GM10266 (cell line): Measurements from ENCODE around the gene WFDC6.

Source experiments
- DNase-seq: peaks from one replicate; pipeline ENCODE4 v3.0.0; 2012; ENCODE audit errors: extremely low spot score
- TF ChIP-seq, protein P1 (sequence below): IDR thresholded peaks from 2 replicates; pipeline ENCODE4 v1.5.1; 2012; ENCODE audit warnings: mild to moderate bottlenecking, low read depth; ENCODE audit not compliant: control insufficient read depth, insufficient read depth; ENCODE audit errors: missing control alignments

Gene WFDC6

DNA sequence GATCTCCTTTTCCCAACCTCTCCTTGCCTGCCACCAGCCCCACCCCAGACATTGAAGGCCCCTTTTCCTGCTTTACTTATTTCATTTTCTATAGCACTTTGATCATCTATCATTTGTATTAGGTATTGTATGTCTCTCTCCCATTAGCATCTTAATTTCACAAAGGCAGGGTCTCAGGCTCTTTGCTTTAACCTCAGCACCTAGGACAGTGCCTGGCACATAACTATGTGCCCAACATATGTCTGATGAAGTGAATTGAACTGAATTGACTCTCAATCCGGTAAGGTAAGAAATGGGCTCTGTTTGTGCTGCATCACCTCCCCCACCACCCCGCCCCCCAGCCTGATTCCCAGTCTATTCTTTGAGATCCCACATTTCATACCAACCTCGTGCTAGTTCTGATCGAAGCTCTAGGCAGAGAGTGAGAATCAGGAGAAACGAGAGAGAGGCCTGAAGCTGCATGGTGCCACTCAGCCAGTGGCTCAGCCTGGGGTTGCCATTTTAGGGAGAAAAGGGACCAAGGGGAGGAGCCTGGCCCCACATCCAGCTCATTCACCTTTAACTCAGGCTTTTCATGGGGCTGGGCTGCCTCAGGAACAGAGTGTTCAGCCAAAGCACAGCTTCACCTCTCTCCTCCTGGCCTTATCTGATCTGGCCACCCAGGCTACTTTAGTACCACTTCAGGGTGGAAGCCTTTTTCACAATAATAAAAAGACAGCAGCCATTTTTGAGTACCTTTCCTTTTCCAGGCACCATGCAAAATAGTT is 24.0 kb downstream of the WFDC6 start, which contains the start of gene SPINT3:
Gene SPINT3 (minus strand): TSS at position 476 of the 767 bp plus-strand sequence. CDS start 14 bp downstream, at position 462.
- DNase-seq: no peak
- TF ChIP-seq, protein P1, sequence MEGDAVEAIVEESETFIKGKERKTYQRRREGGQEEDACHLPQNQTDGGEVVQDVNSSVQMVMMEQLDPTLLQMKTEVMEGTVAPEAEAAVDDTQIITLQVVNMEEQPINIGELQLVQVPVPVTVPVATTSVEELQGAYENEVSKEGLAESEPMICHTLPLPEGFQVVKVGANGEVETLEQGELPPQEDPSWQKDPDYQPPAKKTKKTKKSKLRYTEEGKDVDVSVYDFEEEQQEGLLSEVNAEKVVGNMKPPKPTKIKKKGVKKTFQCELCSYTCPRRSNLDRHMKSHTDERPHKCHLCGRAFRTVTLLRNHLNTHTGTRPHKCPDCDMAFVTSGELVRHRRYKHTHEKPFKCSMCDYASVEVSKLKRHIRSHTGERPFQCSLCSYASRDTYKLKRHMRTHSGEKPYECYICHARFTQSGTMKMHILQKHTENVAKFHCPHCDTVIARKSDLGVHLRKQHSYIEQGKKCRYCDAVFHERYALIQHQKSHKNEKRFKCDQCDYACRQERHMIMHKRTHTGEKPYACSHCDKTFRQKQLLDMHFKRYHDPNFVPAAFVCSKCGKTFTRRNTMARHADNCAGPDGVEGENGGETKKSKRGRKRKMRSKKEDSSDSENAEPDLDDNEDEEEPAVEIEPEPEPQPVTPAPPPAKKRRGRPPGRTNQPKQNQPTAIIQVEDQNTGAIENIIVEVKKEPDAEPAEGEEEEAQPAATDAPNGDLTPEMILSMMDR: no peak

DNA sequence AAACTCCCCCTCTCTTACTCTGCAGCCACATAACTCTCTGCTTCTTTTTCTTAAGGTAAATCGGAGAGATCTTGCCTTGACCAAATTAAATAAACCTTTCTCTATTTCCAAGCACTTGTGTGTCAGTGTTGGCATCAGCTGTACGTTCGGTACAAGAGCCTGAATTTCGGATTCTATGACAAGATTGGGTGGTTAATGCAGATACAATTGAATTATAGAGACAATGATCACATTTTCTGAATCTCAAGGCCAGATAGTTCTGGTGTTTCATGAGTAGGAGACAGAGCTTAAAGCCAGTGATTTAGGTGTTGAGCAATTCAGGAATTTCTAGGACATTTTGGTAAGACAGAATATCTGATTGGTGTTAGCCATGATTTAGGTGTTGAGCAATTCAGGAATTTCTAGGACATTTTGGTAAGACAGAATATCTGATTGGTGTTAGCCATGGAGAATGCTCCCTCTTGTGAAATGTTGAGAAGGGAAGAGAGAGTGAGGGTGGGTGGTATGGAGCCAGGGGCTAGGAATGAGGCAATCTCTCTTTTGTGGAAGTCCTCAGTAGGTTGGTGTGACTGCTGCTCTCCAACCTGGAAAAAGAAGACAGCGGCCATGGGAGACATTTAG is 28.9 kb downstream of the WFDC6 start:
- DNase-seq: no peak
- TF ChIP-seq, protein P1: no peak

DNA sequence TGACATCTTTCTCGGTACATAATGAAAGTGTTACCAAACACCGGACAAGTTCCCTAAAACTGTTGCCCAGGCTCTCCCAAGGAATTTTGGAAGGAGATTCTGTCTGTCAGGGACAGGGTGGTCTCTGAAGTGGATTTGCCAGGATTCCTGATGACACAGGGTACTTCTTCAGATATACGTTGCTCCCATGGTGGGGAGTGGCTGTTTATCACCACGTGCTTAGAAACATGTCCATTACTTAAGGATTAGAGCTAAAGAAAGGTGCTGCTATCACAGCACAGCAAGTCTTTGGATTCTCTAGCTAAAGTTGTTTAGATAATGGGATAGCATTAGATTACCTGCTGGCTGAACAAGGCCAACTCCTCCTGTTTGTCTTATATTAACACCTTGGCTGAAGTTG is 30.2 kb downstream of the WFDC6 start:
- TF ChIP-seq, protein P1: no peak
- no peak for DNase-seq

DNA sequence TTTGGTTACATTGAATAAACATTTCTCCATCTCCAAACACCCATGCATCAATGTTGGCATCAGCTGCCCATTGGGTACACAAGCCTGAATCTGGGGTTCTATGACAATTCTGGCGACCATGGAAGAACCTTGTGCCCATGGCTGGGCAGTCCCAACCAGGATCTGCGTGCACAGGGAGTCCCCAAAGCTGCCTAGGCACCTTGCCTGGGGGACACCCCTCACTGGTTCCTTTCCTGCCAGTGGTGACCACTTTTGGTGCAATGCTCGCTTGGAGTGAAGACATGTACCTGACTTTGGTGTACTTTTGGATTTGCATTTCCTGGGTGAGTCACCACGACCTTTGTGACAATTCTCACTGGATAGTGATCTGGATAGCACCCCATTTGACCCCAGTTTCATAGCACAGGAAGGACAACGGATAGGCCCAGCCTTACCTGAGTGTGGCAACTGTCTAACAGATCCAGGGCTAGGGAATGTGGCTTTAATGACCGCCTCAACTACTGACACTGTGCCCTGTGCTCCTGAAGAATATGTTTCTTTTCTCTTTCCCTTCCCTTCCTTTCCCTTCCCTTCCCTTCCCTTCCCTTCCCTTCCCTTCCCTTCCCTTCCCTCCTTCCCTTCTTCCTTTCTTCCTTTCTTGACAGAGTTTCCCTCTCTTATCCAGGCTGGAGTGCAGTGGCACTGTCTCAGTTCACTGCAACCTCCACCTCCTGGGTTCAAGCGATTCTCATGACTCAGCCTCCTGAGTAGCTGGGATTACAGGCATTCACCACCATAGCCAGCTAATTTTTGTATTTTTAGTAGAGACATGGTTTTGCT is 31.0 kb downstream of the WFDC6 start:
- DNase-seq: no peak
- TF ChIP-seq, protein P1: no peak

DNA sequence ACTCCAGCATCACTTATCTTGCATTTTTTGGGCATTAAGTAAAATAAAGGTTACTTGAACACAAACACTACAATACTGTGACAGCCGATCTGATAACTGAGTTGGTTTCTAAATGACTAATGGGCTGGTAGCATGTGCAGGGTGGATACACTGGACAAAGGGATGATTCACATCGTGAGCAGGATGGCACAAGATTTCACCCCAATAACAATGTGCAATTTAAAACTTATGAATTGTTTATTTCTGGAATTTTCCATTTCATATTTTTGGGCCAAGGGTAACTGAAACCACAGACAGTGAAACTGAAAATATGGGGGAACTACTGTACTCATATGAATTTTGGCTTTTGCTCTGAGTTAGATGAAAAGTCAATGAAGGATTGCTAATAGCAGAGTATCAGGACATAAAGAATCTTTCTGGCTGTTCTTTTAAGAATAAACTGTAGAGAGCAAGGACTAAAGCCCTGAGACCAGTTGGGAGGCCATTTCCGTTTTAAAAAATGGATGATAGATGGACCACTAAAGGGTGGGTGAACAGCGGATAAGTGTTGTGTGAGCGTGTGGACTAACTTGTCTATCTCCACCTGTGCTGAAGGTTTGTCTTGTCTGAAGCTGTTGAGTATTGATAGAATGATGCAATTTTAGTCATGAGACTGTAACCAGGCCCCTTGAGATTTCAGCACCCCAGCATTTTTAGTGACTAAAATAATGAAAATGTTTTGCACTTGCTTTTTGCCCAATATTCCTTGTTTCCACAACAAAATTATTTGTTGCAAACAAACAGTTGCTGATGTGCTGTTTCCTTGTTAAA is 32.1 kb downstream of the WFDC6 start:
- no peak for DNase-seq
- TF ChIP-seq, protein P1: no peak

DNA sequence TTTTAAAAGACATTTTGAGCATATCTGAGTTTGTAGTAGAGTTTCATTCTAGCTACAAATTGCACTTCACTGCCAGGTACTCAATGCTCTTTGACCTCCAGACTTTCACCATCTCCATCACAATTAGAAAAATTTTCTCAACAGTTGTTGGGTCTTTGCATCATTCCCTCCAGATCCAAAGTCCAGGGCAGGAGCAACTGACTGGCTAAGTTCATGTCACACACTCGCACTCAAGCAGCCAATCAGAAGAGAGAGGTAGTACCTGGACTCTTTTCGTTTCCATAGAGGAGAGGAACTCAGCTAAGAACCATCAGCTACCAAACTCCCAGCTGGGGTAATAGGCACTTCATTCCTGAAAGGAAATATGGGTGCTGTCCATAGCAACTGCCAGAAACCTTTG is 32.9 kb downstream of the WFDC6 start:
- TF ChIP-seq, protein P1: no peak
- DNase-seq: no peak
